Endothelial cell (in vitro differentiated cells): ENCODE data around the gene MALAT1. TPM values are rescaled to one million over a fixed set of nuclear protein-coding genes. Genes with fewer than 3 reads are reported as not detected.

Source experiments
- DNase-seq: peaks from one replicate; pipeline ENCODE4 v3.0.0; 2021; ENCODE audit warnings: low spot score
- H3K27ac Mint-ChIP-seq: one replicate; pipeline ENCODE4 v1.8.0; 2021; ENCODE audit warnings: mixed read lengths, inconsistent platforms; ENCODE audit not compliant: unreplicated experiment
- H3K27me3 Mint-ChIP-seq: one replicate; pipeline ENCODE4 v1.8.0; 2021; ENCODE audit warnings: mild to moderate bottlenecking, moderate library complexity, mixed read lengths, inconsistent platforms; ENCODE audit not compliant: unreplicated experiment
- H3K36me3 Mint-ChIP-seq: one replicate; pipeline ENCODE4 v1.8.0; 2021; ENCODE audit warnings: mild to moderate bottlenecking, low read depth, mixed read lengths, inconsistent platforms; ENCODE audit not compliant: unreplicated experiment
- H3K4me1 Mint-ChIP-seq: one replicate; pipeline ENCODE4 v1.8.0; 2021; ENCODE audit warnings: mild to moderate bottlenecking, mixed read lengths, inconsistent platforms; ENCODE audit not compliant: unreplicated experiment
- H3K4me3 Mint-ChIP-seq: one replicate; pipeline ENCODE4 v1.8.0; 2021; ENCODE audit warnings: mild to moderate bottlenecking, mixed read lengths, inconsistent platforms; ENCODE audit not compliant: unreplicated experiment
- H3K9me3 Mint-ChIP-seq: one replicate; pipeline ENCODE4 v1.8.0; 2021; ENCODE audit warnings: mixed read lengths, inconsistent platforms; ENCODE audit not compliant: unreplicated experiment
- CTCF ChIP-seq: fragments of 200-600 bp; sonication (generic); IDR thresholded peaks from one replicate; pipeline ENCODE4 v1.5.0; 2021; ENCODE audit warnings: antibody characterized with exemption; ENCODE audit not compliant: unreplicated experiment
- total RNA-seq: library from RNA; stranded (reverse); fragmentation: NEBNext Ultra II Directional; extraction: Animal tissue kit (Norgen Biotek cat#: 25700); gene quantifications from one replicate; pipeline ENCODE4 v1.2.1, GENCODE V29; 2021; ENCODE audit not compliant: unreplicated experiment

The MALAT1 gene
- total RNA-seq, 1 donor from 2014 or later: 4,747 TPM

- Mint-ChIP-seq H3K9me3 (no peaks in the 10 kb centered on the region), H3K36me3 (peaks cover 4% of the 10 kb centered on the region), H3K27me3 (peaks cover 37% of the 10 kb centered on the region), H3K4me1 (peaks cover 25% of the 10 kb centered on the region), H3K4me3 (no peak overlapping the region), H3K27ac (no peak overlapping the region)
- TF ChIP-seq CTCF: no peak
- DNase-seq: no peak
Observed at GRCh38 chr11:65553301-65554001, 54.6 kb downstream of the MALAT1 start.

- peaks cover 4% of the 10 kb centered on the region for H3K36me3 Mint-ChIP-seq
- H3K4me1 Mint-ChIP-seq: peaks cover 19% of the 10 kb centered on the region
- no peak for TF ChIP-seq CTCF
- no peak overlapping the region for H3K27ac Mint-ChIP-seq
- no peak overlapping the region for H3K4me3 Mint-ChIP-seq
- H3K27me3 Mint-ChIP-seq: peaks cover 34% of the 10 kb centered on the region
- DNase-seq: no peak
- H3K9me3 Mint-ChIP-seq: no peaks in the 10 kb centered on the region
Observed at GRCh38 chr11:65554057-65554818, 55.4 kb downstream of the MALAT1 start.

- H3K27me3 Mint-ChIP-seq: peaks cover 36% of the 10 kb centered on the region
- no peak for TF ChIP-seq CTCF
- H3K27ac Mint-ChIP-seq: no peak overlapping the region
- peaks cover 5% of the 10 kb centered on the region for H3K36me3 Mint-ChIP-seq
- no peak overlapping the region for H3K4me3 Mint-ChIP-seq
- no peaks in the 10 kb centered on the region for H3K9me3 Mint-ChIP-seq
- no peak for DNase-seq
- H3K4me1 Mint-ChIP-seq: peaks cover 19% of the 10 kb centered on the region
Observed at GRCh38 chr11:65554842-65555430, 56.1 kb downstream of the MALAT1 start.

GRCh38 chr11:65555693-65556231 is 56.9 kb downstream of the MALAT1 start:
- Mint-ChIP-seq H3K27me3 (peaks cover 40% of the 10 kb centered on the region), H3K9me3 (no peaks in the 10 kb centered on the region), H3K36me3 (peaks cover 7% of the 10 kb centered on the region), H3K4me3 (peak overlapping the region; percentile 63), H3K27ac (peak overlapping the region; percentile 80), H3K4me1 (peaks cover 27% of the 10 kb centered on the region)
- TF ChIP-seq CTCF: no peak
- DNase-seq: no peak

Other genes starting within 250 kb of the MALAT1 start
- 17.9 TPM for gene POLA2, start 237.1 kb upstream of the MALAT1 start, total RNA-seq
- gene CDC42EP2, start 184.2 kb upstream of the MALAT1 start, total RNA-seq: 37.7 TPM
- gene DPF2, start 165.2 kb upstream of the MALAT1 start, total RNA-seq: 77.6 TPM
- 0.44 TPM for gene TIGD3, start 144.3 kb upstream of the MALAT1 start, total RNA-seq
- gene SLC25A45, start 116.4 kb upstream of the MALAT1 start, total RNA-seq: 3.3 TPM
- 76.0 TPM for gene FRMD8, start 112.4 kb upstream of the MALAT1 start, total RNA-seq
- 43.4 TPM for gene NEAT1, start 76.2 kb upstream of the MALAT1 start, total RNA-seq
- gene SCYL1, start 26.0 kb downstream of the MALAT1 start, total RNA-seq: 99.1 TPM
- 1.7 TPM for gene LTBP3, start 59.3 kb downstream of the MALAT1 start, total RNA-seq
- gene ZNRD2, start 71.4 kb downstream of the MALAT1 start, total RNA-seq: 37.4 TPM
- gene FAM89B, start 73.5 kb downstream of the MALAT1 start, total RNA-seq: 44.7 TPM
- 4.7 TPM for gene EHBP1L1, start 77.0 kb downstream of the MALAT1 start, total RNA-seq
- gene KCNK7, start 96.8 kb downstream of the MALAT1 start, total RNA-seq: 2.0 TPM
- 238 TPM for gene MAP3K11, start 115.2 kb downstream of the MALAT1 start, total RNA-seq
- 76.1 TPM for gene PCNX3, start 116.7 kb downstream of the MALAT1 start, total RNA-seq
- gene SIPA1, start 139.1 kb downstream of the MALAT1 start, total RNA-seq: 267 TPM
- gene RELA, start 163.9 kb downstream of the MALAT1 start, total RNA-seq: 62.6 TPM
- gene KAT5, start 213.2 kb downstream of the MALAT1 start, total RNA-seq: 28.2 TPM
- gene RNASEH2C, start 221.8 kb downstream of the MALAT1 start, total RNA-seq: 38.6 TPM